ENCODE results near the gene IQGAP2. TPM values are rescaled to one million over a fixed set of nuclear protein-coding genes. Genes with fewer than 3 reads are reported as not detected.

IQGAP2 gene
- total RNA-seq, 1 experiment from 2014 or later = not detected

- DNase-seq (no peak), ATAC-seq (no peak)
- Histone ChIP-seq H3K9me3 (ENCODE audit: low read length) (no peaks in the 10 kb centered on the region), H3F3A (ENCODE audit: low read length, unreplicated experiment) (no peaks in the 10 kb centered on the region), H3K27me3 (ENCODE audit: low read length) (peaks cover 81% of the 10 kb centered on the region), H4K20me1 (ENCODE audit: low read length) (no peaks in the 10 kb centered on the region), H3K27ac (ENCODE audit: low read length) (no peak overlapping the region), H3K36me3 (ENCODE audit: low read depth, low read length) (no peaks in the 10 kb centered on the region; the same call in 1 of the 2 replicates), H3K4me1 (ENCODE audit: insufficient read depth, low read length) (no peaks in the 10 kb centered on the region), H3K9me2 (replicated peaks; ENCODE audit: low read length) (no peaks in the 10 kb centered on the region), H3K4me2 (ENCODE audit: low read length) (no peak overlapping the region), H3K4me3 (ENCODE audit: low read length) (no peak overlapping the region), H3K9ac (ENCODE audit: low read length) (no peak overlapping the region), H2AFZ (ENCODE audit: low read length) (no peak overlapping the region), H3K79me2 (ENCODE audit: low read length) (no peaks in the 10 kb centered on the region)
- no peak for TF ChIP-seq EZH2phosphoT487 (IDR thresholded peaks at IDR 0.05; ENCODE audit: borderline replicate concordance, low read length)
- no peak for TF ChIP-seq CTCF (conservative IDR thresholded peaks at IDR 0.05; ENCODE audit: low read depth, low read length)
- TF ChIP-seq EZH2 (IDR thresholded peaks at IDR 0.05; ENCODE audit: low read length, unreplicated experiment) = no peak
- CTCF ChIA-PET = no interaction called here
- intact Hi-C loops (cut with micrococcal nuclease) = no loop called here
- BruUV-seq (replicated peaks) = no TSS peak
- POLR2A ChIA-PET (ENCODE audit: unreplicated experiment) = no interaction called here
These were observed 2.9 kb downstream of the IQGAP2 start for GRCh38 chr5:76406014-76406413.

DNA sequence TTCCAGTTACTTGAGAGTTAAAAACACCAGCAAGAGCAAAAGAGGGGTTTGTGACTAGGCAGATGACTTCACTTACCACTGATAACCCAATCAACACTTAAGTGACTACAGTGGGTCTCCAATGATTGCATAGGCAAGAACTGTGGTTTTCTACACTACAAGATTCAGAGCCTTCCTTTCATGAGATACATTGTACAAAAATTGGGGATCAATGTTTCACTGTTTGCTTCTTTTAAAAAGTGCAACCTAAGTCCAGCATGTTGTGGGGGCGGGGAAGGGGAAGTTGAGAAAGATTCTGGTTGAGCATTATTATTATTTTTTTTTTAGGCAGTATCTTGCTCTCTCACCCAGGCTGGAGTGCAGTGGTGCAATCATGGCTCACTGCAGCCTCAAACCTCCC, 3.6 kb downstream of the IQGAP2 start:
- Histone ChIP-seq H3K79me2 (ENCODE audit: low read length) (no peaks in the 10 kb centered on the region), H2AFZ (ENCODE audit: low read length) (no peak overlapping the region), H3K36me3 (ENCODE audit: low read depth, low read length) (no peaks in the 10 kb centered on the region; the same call in 1 of the 2 replicates), H3K4me1 (ENCODE audit: insufficient read depth, low read length) (no peaks in the 10 kb centered on the region), H3K27me3 (ENCODE audit: low read length) (peaks cover 80% of the 10 kb centered on the region), H3K27ac (ENCODE audit: low read length) (no peak overlapping the region), H3K9me3 (ENCODE audit: low read length) (no peaks in the 10 kb centered on the region), H3K9ac (ENCODE audit: low read length) (no peak overlapping the region), H3K4me3 (ENCODE audit: low read length) (no peak overlapping the region), H3K9me2 (replicated peaks; ENCODE audit: low read length) (no peaks in the 10 kb centered on the region), H3K4me2 (ENCODE audit: low read length) (no peak overlapping the region), H4K20me1 (ENCODE audit: low read length) (no peaks in the 10 kb centered on the region), H3F3A (ENCODE audit: low read length, unreplicated experiment) (no peaks in the 10 kb centered on the region)
- intact Hi-C loops (cut with micrococcal nuclease) = no loop called here
- DNase-seq (no peak), ATAC-seq (no peak)
- ChIA-PET CTCF (no interaction called here), POLR2A (ENCODE audit: unreplicated experiment) (no interaction called here)
- TF ChIP-seq EZH2phosphoT487 (IDR thresholded peaks at IDR 0.05; ENCODE audit: borderline replicate concordance, low read length) = no peak
- no peak for TF ChIP-seq CTCF (conservative IDR thresholded peaks at IDR 0.05; ENCODE audit: low read depth, low read length)
- no peak for TF ChIP-seq EZH2 (IDR thresholded peaks at IDR 0.05; ENCODE audit: low read length, unreplicated experiment)
- no TSS peak for BruUV-seq (replicated peaks)

GRCh38 chr5:76408104-76408654, 5.1 kb downstream of the IQGAP2 start:
- H4K20me1 ChIP-seq (ENCODE audit: low read length) = no peaks in the 10 kb centered on the region
- no TSS peak for BruUV-seq (replicated peaks)
- no peaks in the 10 kb centered on the region for H3F3A ChIP-seq (ENCODE audit: low read length, unreplicated experiment)
- ChIA-PET POLR2A (ENCODE audit: unreplicated experiment) (no interaction called here), CTCF (no interaction called here)
- no peak for ATAC-seq
- no peak overlapping the region for H2AFZ ChIP-seq (ENCODE audit: low read length)
- no peak overlapping the region for H3K4me3 ChIP-seq (ENCODE audit: low read length)
- no peaks in the 10 kb centered on the region for H3K9me2 ChIP-seq (replicated peaks; ENCODE audit: low read length)
- H3K27me3 ChIP-seq (ENCODE audit: low read length) = peaks cover 69% of the 10 kb centered on the region
- H3K9me3 ChIP-seq (ENCODE audit: low read length) = no peaks in the 10 kb centered on the region
- no peaks in the 10 kb centered on the region for H3K79me2 ChIP-seq (ENCODE audit: low read length)
- no peak overlapping the region for H3K9ac ChIP-seq (ENCODE audit: low read length)
- H3K4me1 ChIP-seq (ENCODE audit: insufficient read depth, low read length) = no peaks in the 10 kb centered on the region
- no peak overlapping the region for H3K27ac ChIP-seq (ENCODE audit: low read length)
- no peak for TF ChIP-seq EZH2 (IDR thresholded peaks at IDR 0.05; ENCODE audit: low read length, unreplicated experiment)
- no peak for TF ChIP-seq CTCF (conservative IDR thresholded peaks at IDR 0.05; ENCODE audit: low read depth, low read length)
- no peak for TF ChIP-seq EZH2phosphoT487 (IDR thresholded peaks at IDR 0.05; ENCODE audit: borderline replicate concordance, low read length)
- no peak overlapping the region for H3K4me2 ChIP-seq (ENCODE audit: low read length)
- DNase-seq = no peak
- intact Hi-C loops (cut with micrococcal nuclease) = no loop called here
- no peaks in the 10 kb centered on the region; the same call in 1 of the 2 replicates for H3K36me3 ChIP-seq (ENCODE audit: low read depth, low read length)

All from PC-3 (cell line).